GM19438 (cell line): ENCODE results near the gene RAPGEF4.

Experiments used
- ATAC-seq: cut with Tn5 transposase; IDR thresholded peaks from one replicate; pipeline ENCODE4 v1.9.1; 2021; ENCODE audit warnings: low read depth; ENCODE audit not compliant: unreplicated experiment

Gene RAPGEF4

DNA sequence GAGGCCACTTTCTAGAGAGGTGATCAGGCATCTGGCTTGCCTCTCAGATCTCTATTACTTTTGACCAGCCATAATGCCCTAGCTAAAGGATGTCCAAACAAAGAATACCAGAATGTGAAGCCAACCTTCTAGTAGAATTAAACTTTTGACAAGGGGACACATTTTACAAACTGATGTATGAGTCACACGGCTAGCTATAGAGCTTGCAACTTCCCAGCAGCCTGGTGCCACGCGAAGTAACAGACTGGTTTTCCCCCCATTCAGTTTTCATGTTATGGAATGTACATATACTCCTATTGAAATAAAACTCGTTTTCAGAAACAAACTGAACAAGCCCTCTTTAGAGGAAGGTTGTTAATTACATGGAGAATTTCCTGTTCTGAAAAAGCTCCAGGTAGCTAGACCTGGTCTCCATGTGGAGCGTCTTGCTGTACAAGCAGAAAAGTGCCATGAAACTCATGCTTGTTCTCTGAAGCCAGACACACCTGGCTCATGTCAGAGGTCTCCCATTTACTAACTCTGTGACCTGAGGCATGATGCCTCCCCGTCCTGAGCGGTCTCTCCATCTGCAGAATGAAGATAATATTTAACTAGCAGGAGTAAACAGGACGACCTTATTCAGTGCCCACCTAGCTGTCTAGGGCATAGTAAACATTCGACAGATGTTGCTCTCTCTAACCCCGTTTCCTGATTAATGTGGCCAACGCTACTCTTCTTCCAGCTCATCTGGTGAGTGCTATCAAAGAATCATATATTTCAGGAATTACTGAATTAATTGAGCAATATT is 258.5 kb downstream of the RAPGEF4 start:
- no peak for ATAC-seq

DNA sequence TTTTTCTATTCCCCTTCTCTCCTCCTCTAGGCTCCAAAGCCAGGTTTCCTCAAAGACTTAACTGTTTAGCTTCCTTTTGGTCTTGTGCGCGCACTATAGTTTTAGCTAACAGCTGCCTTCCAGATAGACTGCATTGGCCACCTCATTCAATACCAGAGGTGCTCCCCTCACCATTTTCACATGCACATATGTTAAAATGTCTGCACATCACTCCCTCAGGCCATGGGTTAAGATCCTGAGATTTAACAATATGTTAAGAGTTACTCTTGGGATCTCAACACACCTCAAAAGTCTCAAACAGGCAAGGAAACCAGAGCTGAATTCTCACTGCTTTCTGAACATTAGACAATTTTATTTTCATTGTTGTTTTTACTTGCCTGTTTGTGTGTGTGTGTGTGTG is 259.2 kb downstream of the RAPGEF4 start:
- ATAC-seq = no peak

DNA sequence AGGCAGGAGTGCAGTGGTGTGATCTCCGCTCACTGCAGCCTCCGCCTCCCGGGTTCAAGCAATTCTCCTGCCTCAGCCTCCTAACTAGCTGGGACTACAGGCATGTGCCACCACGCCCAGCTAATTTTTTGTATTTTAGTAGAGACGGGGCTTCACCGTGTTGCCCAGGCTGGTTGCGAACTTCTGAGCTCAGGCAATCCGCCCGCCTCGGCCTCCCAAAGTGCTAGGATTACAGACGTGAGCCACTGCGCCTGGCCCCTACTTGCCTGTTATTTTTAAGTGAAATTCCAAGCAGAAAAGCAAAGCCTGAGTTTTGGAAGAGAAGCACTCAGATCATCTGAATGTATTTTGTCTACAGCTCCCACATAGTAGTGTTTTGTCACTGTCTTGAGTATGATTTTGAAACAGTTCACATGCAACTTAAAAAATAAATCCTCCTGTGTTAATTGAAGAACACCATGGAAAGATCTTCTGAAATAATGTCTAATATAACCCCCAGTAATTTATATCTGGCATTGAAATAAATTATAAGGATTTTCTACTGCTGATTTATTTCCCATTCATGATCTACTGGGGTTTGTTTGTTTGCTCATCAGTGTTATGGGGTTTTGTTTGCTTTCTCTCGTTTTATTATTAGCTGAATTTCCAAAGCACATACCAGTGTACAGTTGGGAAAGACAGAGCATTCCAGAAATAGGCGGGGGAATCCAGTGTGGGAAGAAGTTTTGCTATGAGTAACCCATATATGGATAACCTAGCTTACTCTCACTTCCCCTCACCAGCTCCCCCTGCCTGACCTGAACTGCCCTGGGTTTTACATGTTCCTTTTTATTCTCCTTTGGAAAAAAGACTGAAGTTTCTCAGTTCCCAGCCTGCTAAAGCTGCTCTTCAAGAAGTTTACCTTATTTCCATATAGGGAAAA is 259.9 kb downstream of the RAPGEF4 start:
- no peak for ATAC-seq

GRCh38 chr2:172996387-172996961 is 260.8 kb downstream of the RAPGEF4 start:
- ATAC-seq = no peak

DNA sequence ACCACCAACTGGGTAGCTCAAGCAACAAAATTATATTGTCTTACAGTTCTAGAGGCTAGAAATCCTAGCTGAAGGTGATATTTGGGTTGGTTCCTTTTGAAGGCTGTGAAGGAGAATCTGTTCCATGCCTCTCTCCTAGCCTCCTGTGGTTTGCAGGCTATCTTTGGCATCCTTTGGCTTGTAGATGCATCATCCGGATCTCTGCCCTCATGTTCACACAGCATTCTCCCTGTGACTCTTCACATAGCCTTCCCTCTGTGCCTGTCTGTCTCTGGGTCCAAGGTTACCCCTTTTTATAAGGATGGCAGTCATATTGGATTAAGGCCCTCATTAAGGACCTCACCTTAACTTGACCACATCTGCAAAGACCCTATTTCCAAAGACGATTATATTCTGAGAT is 261.4 kb downstream of the RAPGEF4 start:
- ATAC-seq = no peak

DNA sequence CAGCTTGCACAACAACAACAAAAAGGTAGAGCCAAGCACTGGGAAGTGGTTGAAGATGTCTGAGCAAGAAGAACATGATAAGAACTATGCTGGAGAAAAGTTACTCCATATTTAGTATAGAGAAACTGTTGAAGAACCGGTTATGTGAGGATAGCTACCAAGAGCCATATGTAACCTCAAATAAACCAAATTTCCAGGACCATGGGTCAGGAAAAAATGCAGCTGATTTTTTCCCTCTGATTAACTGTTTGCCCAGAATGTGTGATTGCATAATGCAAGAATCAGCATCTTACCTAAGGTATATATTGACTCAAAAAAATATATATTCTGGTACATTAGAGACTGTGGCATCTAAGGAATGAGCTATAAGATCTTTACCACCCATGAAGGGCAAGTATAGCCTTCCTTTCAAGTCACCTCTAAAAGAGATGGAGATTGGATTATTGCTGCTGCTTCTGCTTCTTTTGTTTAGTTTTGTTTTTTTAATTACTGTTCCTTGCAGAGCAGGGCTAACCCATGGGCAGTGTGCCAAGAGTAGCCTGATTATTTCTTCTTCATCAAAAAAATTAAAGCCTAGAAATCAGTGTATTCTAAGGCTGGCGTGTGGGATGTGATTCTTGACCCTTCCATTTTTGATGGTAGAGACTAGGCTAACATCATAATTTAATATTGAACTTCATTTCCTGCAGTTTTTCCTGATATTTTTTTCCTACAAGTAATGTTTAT is 263.1 kb downstream of the RAPGEF4 start:
- no peak for ATAC-seq

DNA sequence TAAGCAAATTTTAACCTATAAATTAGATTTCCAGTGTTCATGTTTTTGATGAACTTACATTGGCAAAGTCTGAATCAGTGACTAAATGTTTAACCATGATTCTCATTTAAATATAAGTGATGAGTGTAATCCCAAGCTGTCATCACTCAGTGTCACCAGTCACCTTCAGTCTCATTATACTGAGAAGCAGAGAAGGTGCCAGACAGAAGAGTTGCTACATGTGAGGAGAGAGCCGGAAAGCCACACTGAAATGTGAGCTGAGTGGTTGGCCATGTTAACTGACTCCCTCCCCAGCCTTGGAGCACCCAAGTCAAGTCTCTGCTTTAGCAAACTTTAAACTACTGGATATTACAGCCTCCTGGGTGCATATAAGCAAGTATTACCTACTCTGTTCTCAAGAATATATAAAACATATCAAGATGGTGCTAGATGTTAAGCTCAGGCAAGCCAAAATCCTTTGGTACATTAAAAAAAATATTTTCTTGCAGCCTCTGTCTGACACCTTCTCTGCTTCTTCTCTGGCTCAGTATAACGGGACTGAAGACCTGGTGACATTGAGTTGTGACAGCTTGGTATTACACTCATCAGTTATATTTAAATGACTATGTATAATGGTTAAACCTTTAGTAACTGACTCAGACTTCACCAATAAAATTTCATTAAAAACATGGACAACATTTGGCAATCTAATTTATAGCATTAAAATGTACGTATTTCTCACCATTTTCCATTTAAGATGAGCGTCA is 264.2 kb downstream of the RAPGEF4 start:
- no peak for ATAC-seq

- ATAC-seq = no peak
These were observed 266.3 kb downstream of the RAPGEF4 start for GRCh38 chr2:173001664-173002604.

GRCh38 chr2:173002751-173003541 is 267.3 kb downstream of the RAPGEF4 start:
- no peak for ATAC-seq

DNA sequence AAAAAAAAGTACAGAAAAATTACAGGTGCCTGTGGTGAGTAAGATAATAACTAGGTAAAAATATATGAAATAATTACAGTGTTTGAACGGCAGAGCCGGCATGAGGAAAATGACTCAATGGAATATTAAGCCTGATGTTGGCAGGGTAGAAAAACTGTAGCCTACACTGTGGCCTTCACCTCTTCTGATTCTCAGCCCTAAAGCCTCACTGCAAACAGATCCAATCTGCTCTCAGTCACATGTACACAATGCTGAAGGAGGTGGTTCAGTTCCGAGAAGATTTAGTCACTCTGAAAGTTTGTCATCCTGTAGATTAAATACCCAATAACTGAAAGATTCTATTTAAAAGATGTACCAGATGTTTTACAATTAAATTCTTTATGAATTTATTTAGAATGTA is 273.1 kb downstream of the RAPGEF4 start:
- no peak for ATAC-seq

DNA sequence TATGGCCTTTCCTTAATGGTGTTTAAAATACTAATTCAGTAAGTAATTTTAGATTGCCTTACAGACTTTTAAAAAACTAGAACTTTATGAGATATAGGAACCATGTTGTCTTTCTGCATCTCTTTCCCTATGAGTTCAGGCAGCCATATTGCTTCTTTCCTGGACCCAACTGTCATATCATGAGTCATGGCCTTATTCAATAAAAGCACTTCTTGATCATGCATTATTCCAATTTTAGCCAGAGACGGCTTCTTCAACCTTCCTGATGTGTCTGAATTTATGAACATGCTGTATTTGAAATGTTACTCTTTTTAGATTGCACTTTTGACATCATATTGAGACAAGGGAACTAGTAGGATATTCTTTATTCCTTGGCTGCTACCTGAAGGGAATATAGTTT is 274.6 kb downstream of the RAPGEF4 start:
- ATAC-seq = no peak

GRCh38 chr2:173016451-173016850 is 280.8 kb downstream of the RAPGEF4 start:
- ATAC-seq = no peak

DNA sequence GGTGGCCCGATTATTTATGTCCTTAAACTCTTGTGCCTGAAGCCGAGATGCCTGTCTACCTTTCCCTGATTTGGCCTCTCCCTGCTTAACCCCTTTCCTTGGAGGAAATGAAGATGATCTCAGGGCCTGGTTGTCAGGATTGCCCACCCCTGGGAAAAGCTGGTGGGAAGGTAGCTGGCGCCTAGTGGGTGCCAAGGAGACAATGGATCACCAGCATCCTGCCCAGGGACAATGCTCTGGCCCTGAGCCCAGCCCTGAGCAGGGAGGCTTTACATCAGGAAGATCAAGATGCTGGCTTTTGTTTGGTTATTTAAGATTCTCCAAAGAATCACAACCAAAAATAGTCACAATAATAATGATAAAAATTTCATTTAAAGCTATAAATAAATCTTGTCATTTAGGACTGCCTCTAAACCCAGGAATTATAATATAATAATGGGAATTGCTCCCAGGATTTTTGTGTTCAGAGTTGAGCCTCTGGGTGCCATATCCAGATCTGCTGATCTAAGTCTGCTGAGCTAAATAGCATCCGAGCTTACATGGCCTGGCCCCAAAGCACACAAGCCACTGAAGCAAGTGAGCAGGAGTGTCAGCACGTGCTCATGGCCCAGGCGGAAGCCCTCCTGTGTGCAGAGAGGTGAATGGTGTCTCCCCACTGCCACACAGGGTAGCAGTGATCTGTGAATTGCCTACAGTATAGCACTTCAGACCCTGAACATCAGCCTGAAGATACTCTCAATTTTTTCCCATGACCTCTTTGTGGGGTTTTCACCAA is 282.2 kb downstream of the RAPGEF4 start:
- ATAC-seq = no peak

DNA sequence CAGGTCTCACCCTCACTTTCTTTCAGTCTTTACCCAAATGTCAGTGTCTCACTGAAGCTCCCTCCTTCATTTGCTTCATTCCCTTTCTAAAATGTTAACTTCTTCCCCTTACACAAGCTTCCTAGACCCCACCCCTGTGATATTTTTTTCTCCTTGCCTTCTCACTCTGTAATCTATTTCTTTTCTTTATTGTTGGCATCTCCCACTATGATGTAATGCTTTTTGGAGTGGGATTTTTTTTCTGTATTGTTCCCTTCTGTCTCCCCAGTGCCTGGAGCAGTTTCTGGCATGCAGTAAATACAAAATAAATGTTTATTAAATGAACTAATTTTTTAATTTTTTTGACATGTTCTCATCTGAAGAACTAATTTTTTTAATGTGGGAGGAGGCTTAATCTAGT is 284.1 kb downstream of the RAPGEF4 start:
- no peak for ATAC-seq

DNA sequence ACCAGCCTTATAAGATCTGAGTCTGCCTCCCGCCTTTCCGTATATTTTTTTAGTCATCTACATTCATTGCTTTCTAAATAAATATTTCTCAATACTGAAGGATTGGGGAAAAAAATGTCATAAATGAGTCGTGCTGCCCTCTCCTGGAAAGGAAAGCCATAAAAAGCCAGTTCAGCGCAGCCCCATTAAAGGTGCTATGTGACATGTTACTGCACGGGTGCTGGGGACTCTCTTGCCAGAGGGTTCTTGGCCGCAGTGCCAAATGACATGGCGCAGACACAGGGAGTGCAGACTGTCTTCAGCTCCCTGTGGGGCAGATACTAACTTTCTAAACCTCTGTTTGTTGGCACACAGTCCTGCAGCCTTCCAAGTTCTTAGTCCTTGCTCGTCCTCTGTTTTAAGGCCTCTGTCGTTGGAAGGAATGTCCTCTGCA is 286.3 kb downstream of the RAPGEF4 start:
- no peak for ATAC-seq

- ATAC-seq = no peak
These were observed 288.1 kb downstream of the RAPGEF4 start for GRCh38 chr2:173023718-173024117.

DNA sequence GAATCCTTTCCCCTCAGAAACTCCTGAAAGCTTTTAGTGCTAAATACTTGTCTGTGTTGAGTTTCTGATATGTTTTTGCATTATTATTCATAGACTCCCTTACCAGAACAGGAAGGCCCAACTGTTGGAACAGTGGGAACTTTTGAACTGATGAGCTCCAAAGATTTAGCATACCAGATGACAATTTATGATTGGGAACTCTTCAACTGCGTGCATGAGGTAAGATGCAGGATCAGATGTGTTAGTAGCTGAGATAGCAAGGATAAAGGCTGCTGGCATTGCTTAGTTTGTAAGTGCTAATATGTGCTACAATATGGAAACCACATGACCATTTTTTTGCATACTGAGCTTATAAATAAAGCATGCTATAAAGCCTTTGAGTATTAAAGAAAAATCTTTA is 290.8 kb downstream of the RAPGEF4 start:
- ATAC-seq = no peak
